AG09309 (cell line): ENCODE measurements around the gene TTYH2.

Experiments
- DNase-seq: peaks from one replicate; pipeline ENCODE4 v3.0.0-alpha.2; 2010; ENCODE audit warnings: low read depth
- H3K4me3 ChIP-seq: 2 replicates; pipeline ENCODE4 v1.5.1; 2011; ENCODE audit warnings: mild to moderate bottlenecking, low read depth, low read length, moderate library complexity; ENCODE audit not compliant: control insufficient read depth
- TF ChIP-seq, protein P1 (sequence below): IDR thresholded peaks from 2 replicates; pipeline ENCODE4 v1.5.1; 2011; ENCODE audit warnings: mild to moderate bottlenecking, low read depth, low read length, inconsistent platforms; ENCODE audit not compliant: insufficient read depth, control insufficient read depth; ENCODE audit errors: missing control alignments

Gene TTYH2

DNA sequence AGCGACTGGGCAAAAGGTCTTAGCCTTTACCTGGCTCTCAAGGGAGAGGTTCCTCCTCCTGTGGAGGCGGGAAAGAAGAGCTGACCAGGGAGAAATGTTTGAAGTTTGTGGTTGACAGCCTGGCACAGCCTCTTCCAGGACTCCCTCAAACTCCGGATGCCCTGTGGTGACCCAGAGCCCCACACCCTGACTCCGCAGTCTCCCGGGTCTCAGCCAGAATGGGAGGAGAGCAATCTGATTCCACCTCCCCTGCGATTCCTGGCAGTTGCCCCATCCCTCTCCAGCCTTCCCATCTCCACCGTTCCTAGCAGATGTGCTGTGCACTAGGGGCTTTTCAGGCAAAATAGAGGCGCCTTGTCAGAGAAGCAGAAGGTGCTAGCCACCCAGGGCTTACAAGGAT lies 55.2 kb downstream of the TTYH2 start:
- no peak overlapping the region for H3K4me3 ChIP-seq
- DNase-seq: no peak
- TF ChIP-seq, protein P1, sequence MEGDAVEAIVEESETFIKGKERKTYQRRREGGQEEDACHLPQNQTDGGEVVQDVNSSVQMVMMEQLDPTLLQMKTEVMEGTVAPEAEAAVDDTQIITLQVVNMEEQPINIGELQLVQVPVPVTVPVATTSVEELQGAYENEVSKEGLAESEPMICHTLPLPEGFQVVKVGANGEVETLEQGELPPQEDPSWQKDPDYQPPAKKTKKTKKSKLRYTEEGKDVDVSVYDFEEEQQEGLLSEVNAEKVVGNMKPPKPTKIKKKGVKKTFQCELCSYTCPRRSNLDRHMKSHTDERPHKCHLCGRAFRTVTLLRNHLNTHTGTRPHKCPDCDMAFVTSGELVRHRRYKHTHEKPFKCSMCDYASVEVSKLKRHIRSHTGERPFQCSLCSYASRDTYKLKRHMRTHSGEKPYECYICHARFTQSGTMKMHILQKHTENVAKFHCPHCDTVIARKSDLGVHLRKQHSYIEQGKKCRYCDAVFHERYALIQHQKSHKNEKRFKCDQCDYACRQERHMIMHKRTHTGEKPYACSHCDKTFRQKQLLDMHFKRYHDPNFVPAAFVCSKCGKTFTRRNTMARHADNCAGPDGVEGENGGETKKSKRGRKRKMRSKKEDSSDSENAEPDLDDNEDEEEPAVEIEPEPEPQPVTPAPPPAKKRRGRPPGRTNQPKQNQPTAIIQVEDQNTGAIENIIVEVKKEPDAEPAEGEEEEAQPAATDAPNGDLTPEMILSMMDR: no peak

DNA sequence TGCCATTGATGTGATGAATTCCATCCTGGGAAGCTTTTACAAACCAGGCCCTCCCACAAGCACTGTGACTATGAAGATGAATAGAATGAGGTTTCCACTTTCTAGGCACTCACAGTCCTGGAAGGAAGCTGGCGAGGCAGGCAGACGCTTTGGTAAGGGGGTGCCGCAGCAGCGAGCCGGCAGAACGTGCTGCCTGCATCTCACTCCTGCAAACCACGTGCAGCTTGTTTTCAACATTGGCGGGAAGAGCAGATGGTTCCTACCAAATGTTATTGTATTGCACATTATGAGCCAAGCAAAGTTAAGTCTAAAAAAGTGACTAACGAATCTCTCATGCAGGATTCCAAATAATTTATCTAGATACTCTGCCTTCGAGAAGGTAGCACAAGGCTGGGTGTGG lies 57.0 kb downstream of the TTYH2 start:
- DNase-seq: no peak
- H3K4me3 ChIP-seq: no peak overlapping the region
- TF ChIP-seq, protein P1: no peak

DNA sequence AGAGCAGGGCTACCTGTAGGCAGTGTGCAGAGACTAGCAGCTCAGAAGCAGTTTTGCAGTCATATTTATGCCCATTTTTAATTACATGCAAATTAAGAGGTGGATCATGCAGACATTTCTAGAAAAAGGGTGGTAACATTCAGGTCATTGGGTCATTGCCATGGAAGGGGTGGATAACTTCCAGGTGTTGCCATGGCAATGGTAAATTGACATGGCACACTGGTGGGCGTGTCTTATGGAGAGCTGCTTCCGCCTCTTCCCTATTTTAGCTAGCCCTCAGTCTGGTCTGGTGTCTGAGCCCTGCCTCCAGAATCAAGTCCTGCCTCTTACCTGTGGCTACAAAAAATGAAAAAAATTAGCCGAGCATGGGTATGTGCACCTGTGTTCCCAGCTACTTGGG lies 57.9 kb downstream of the TTYH2 start:
- TF ChIP-seq, protein P1: no peak
- no peak overlapping the region for H3K4me3 ChIP-seq
- DNase-seq: no peak

DNA sequence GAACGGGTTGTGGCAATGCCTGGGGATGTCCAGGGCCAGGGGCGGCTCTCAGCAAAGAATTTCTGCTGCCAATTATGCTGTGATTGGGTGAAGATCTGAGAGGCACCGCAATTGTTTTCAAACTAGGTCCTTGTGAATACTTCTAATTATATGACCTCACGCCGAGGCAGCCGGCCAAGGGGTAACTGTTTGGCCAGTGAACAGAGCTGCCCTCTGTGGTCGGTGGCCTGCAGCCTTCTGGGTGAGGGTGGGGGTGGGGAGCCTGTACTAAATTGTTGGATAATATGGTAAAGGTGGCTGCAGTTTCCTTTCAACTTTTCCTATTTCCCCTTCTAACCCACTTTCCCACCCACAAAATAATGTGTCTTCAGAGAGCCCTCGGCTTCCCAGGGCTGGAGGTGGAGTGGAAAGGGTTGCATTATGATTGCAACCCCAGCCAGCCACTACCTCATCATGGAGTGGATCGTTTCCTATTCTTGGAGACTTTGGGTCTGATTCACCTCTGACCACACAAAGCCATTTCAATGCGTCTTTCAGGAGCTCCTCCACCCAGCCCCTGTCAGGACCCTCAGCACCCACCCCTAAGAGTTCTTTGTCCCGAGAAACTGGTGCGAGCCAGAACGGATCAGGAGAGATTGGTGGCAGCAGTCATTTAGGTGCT lies 58.7 kb downstream of the TTYH2 start:
- TF ChIP-seq, protein P1: no peak
- no peak for DNase-seq
- H3K4me3 ChIP-seq: no peak overlapping the region

DNA sequence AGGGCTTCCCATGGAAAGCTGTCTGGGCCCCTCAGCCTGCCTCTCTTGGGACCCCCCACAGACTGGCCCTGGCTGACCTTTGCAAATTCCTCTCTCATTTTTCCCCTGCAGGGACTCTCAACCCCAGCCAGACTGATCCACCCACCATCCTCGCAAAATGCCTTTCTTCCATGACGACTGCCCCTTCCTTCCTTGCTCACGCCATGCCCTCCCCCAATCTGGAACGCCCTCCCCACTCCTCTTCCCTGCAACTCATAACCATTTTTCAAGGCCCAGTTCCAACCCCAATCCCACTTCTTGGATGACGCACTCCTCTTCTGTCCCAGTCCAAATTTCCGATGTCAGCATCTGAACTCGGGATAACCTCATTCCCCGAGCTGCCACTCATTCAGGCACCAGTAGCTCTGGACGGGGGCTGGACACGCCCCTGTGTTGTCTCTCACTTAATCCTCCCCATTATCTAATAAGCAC lies 59.4 kb downstream of the TTYH2 start:
- no peak for DNase-seq
- TF ChIP-seq, protein P1: no peak
- no peak overlapping the region for H3K4me3 ChIP-seq

DNA sequence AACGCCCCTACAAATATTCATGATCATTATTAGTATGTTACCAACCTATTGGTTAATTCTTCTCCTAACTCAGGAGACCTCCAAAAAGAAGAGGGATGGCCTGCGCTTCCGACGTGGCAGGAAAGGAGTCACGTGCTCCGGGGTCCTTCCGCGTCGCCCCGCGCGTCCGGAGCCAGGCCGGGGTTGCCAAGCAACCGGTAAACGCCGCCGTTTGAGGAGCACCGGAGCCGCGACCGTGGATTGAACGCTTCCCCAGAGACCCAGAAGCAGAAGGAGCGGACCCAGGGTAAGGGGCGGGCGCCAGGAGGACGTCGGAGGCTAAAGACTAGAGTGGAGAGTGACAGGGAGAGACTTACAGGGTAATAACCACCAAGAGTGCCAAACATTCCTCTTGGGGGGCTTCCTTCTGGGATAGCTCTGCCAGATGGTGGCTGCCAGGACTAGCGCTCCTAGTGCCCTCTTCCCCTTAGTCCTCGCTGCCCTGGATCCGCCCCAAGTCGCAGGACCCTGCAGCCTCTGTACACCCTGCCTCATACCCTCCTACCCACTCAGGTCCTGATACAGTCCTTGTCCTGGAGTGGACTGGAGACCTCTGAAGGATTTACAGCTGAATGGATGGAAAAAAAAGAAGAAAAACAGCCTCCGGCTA lies 60.8 kb downstream of the TTYH2 start, which contains the start of gene DNAI2:
DNAI2 (plus strand) TSS at position 175 of the 649 bp plus-strand sequence. CDS start 7,584 bp downstream, outside the sequence.
- no peak for DNase-seq
- H3K4me3 ChIP-seq: no peak within 1 kb of the TSS

More for the DNA sequence above, 60.8 kb downstream of the TTYH2 start, which contains the start of gene DNAI2:
- TF ChIP-seq, protein P1: no peak
